A549 (cell line): ENCODE measurements around the gene ZER1. TPM values are rescaled to one million over a fixed set of nuclear protein-coding genes. Genes with fewer than 3 reads are reported as not detected.

Experiments
- ATAC-seq, 2 experiments: fragments of 200-7000 bp in 1 of 2; fragments of >200 bp in 1 of 2; cut with Nextera tagmentation in 1 of 2; cut with Tn5 transposase in 1 of 2; 3 replicates each; pipeline versions ENCODE4 v1.8.0 to v1.9.1; 2018 to 2020; ENCODE audit warnings: mild to moderate bottlenecking in 1 of 2, moderate library complexity in 1 of 2
- CTCF ChIA-PET: fragments of 300-600 bp; sonication (Branson Sonifier 250); formaldehyde crosslinking; extraction: SDS; loops from one replicate; lab custom pipeline; 2021; ENCODE audit warnings: antibody characterized with exemption, inconsistent platforms; lab: Yijun Ruan, JAX
- POLR2A ChIA-PET: fragments of 350-600 bp; formaldehyde crosslinking; extraction: SDS; loops from one replicate; lab custom pipeline; 2021; ENCODE audit warnings: antibody characterized with exemption, inconsistent platforms; lab: Yijun Ruan, JAX
- DNase-seq, 2 experiments: peaks; one replicate each; pipeline versions ENCODE4 v3.0.0 to v3.0.0-alpha.2; 2011 to 2016; ENCODE audit warnings: low read depth in 1 of 2, low spot score in 1 of 2
- FAIRE-seq: peaks from 2 replicates; lab custom pipeline; 2011; peaks lifted over from hg19 to GRCh38; lab: Jason Lieb, UNC
- H3K27ac ChIP-seq, 2 experiments: fragments of >200 bp; sonication (Bioruptor Twin); formaldehyde crosslinking; 3 replicates each; pipeline ENCODE4 v1.5.1; 2016 to 2017
- H3K4me1 ChIP-seq: fragments of >200 bp; sonication (Bioruptor Twin); formaldehyde crosslinking; 3 replicates; pipeline ENCODE4 v1.6.1; 2016
- H3K4me2 ChIP-seq: fragments of >200 bp; sonication (Bioruptor Twin); formaldehyde crosslinking; 3 replicates; pipeline ENCODE4 v1.6.1; 2016
- H3K4me3 ChIP-seq: fragments of >200 bp; sonication (Bioruptor Twin); formaldehyde crosslinking; 3 replicates; pipeline ENCODE4 v1.5.1; 2016
- H3K9me3 ChIP-seq: fragments of >200 bp; sonication (Bioruptor Twin); formaldehyde crosslinking; 3 replicates; pipeline ENCODE4 v1.6.1; 2016
- ATOH8 ChIP-seq: fragments of 250-450 bp; sonication (Bioruptor Pico); IDR thresholded peaks from 2 replicates; pipeline ENCODE4 v1.5.0; 2020; ENCODE audit warnings: low read depth, mild to moderate bottlenecking, moderate library complexity
- CEBPB ChIP-seq, 2 experiments: fragments of >200 bp in 1 of 2; sonication (Bioruptor Twin) in 1 of 2; formaldehyde crosslinking in 1 of 2; IDR thresholded peaks; 2 replicates each; pipeline ENCODE4 v1.6.1; 2012 to 2016
- CHD2 ChIP-seq: fragments of 150-350 bp; IDR thresholded peaks from 2 replicates; pipeline ENCODE4 v1.6.1; 2014; ENCODE audit warnings: low read length; ENCODE audit not compliant: partially characterized antibody
- CTCF ChIP-seq: fragments of >200 bp; sonication (Bioruptor Twin); formaldehyde crosslinking; IDR thresholded peaks from 3 replicates; pipeline ENCODE4 v1.5.1; 2016
- ELK1 ChIP-seq: fragments of 150-350 bp; IDR thresholded peaks from 2 replicates; pipeline ENCODE4 v1.6.1; 2014; ENCODE audit warnings: low read depth, mild to moderate bottlenecking, low read length
- FOSB ChIP-seq: fragments of 250-450 bp; sonication (Bioruptor Pico); IDR thresholded peaks from 2 replicates; pipeline ENCODE4 v1.5.0; 2020; ENCODE audit warnings: mild to moderate bottlenecking, moderate library complexity
- GATA3 ChIP-seq: IDR thresholded peaks from 2 replicates; pipeline ENCODE4 v1.6.1; 2012; ENCODE audit warnings: borderline replicate concordance
- HEYL ChIP-seq: fragments of 250-450 bp; sonication (Bioruptor Pico); IDR thresholded peaks from 2 replicates; pipeline ENCODE4 v1.8.0; 2021; ENCODE audit warnings: mild to moderate bottlenecking, moderate library complexity
- HOXA7 ChIP-seq: fragments of 250-450 bp; sonication (Bioruptor Pico); IDR thresholded peaks from 2 replicates; pipeline ENCODE4 v1.5.0; 2020; ENCODE audit warnings: mild to moderate bottlenecking, moderate library complexity
- HOXB5 ChIP-seq: fragments of 250-450 bp; sonication (Bioruptor Pico); IDR thresholded peaks from 2 replicates; pipeline ENCODE4 v1.5.0; 2020; ENCODE audit warnings: mild to moderate bottlenecking, moderate library complexity
- MAX ChIP-seq: IDR thresholded peaks from 2 replicates; pipeline ENCODE4 v1.6.1; 2012
- MYC ChIP-seq: IDR thresholded peaks from 2 replicates; pipeline ENCODE4 v1.6.1; 2012; ENCODE audit warnings: mild to moderate bottlenecking, inconsistent platforms, low read length, improper control_type of control experiment, borderline replicate concordance
- NFE2L2 ChIP-seq: fragments of 150-350 bp; conservative IDR thresholded peaks from 2 replicates; pipeline ENCODE4 v1.6.1; 2014; ENCODE audit warnings: low read length
- NPAS2 ChIP-seq: fragments of 250-450 bp; sonication (Bioruptor Pico); IDR thresholded peaks from 2 replicates; pipeline ENCODE4 v1.8.0; 2022; ENCODE audit warnings: mild to moderate bottlenecking, moderate library complexity, borderline replicate concordance
- PHF8 ChIP-seq: fragments of 200-600 bp; sonication (generic); IDR thresholded peaks from 2 replicates; pipeline ENCODE4 v1.6.1; 2016; ENCODE audit warnings: low read depth, mild to moderate bottlenecking, antibody characterized with exemption, moderate library complexity, borderline replicate concordance
- POLR2AphosphoS2 ChIP-seq: conservative IDR thresholded peaks from 2 replicates; pipeline ENCODE4 v1.6.1; 2012; ENCODE audit warnings: low read length, improper control_type of control experiment, inconsistent platforms
- RCOR1 ChIP-seq: fragments of 150-350 bp; IDR thresholded peaks from 2 replicates; pipeline ENCODE4 v1.6.1; 2014; ENCODE audit warnings: antibody characterized with exemption, low read length, low read depth
- RFX5 ChIP-seq: fragments of 450-650 bp; IDR thresholded peaks from 2 replicates; pipeline ENCODE4 v1.7.1; 2014; ENCODE audit warnings: antibody characterized with exemption, mild to moderate bottlenecking, moderate library complexity
- RNF2 ChIP-seq: fragments of 200-600 bp; sonication (generic); IDR thresholded peaks from 2 replicates; pipeline ENCODE4 v1.6.1; 2016; ENCODE audit warnings: low read depth, mild to moderate bottlenecking, antibody characterized with exemption, moderate library complexity, borderline replicate concordance
- SMC3 ChIP-seq: fragments of >200 bp; sonication (Bioruptor Twin); formaldehyde crosslinking; IDR thresholded peaks from 3 replicates; pipeline ENCODE4 v1.6.1; 2018; ENCODE audit warnings: inconsistent platforms
- SREBF2 ChIP-seq: fragments of 450-650 bp; IDR thresholded peaks from 2 replicates; pipeline ENCODE4 v1.6.1; 2014; ENCODE audit warnings: mild to moderate bottlenecking, moderate library complexity
- ZFP36 ChIP-seq: fragments of 450-650 bp; IDR thresholded peaks from 2 replicates; pipeline ENCODE4 v1.6.1; 2014; ENCODE audit warnings: borderline replicate concordance; ENCODE audit not compliant: partially characterized antibody
- ZSCAN20 ChIP-seq: fragments of 250-450 bp; sonication (Bioruptor Pico); IDR thresholded peaks from 2 replicates; pipeline ENCODE4 v1.8.0; 2022; ENCODE audit warnings: mild to moderate bottlenecking, moderate library complexity
- WGBS: methylation state at CpG from one replicate; pipeline ENCODE4 v1.1.6; 2017; ENCODE audit errors: missing lambda C conversion rate; 5-methylcytosine and 5-hydroxymethylcytosine counted together
- polyA plus RNA-seq, 4 experiments: library from polyadenylated mRNA; depleted of rRNA in 3 of 4; stranded (reverse); fragments of >200 nt; fragmentation: RNase III in 1 of 4; extraction: RNeasy Plus Mini Kit Qiagen cat#74134 plus additional on column Dnase treatment in 1 of 4; gene quantifications; 2 replicates in 3 of 4; 3 replicates in 1 of 4; pipeline ENCODE4 v1.2.3, GENCODE V29; 2011 to 2017

Gene ZER1
- polyA plus RNA-seq, 2 of the 4 experiments (the other 2 are of a cell fraction): 9.1 to 13.4 TPM

GRCh38 chr9:128718047-128718446, 53.7 kb downstream of the ZER1 start (continued):
- TF ChIP-seq ELK1 (no peak), HOXB5 (no peak)

- Histone ChIP-seq H3K9me3 (no peaks in the 10 kb centered on the region), H3K27ac (no peak overlapping the region), H3K4me2 (no peak overlapping the region), H3K4me1 (no peaks in the 10 kb centered on the region), H3K4me3 (no peak overlapping the region)
- ATAC-seq (peak in 1 of 2 experiments; percentile 9; a peak in 2 of 6 replicates), DNase-seq (no peak), FAIRE-seq (no peak)
- POLR2A ChIA-PET: interaction anchor here (0.6 kb wide), 1 partner anchor 1265 kb away, joined by 5 read pairs; the partner anchor contains the start of gene LRSAM1
- CTCF ChIA-PET: interaction anchor here (1.0 to 2.1 kb wide), 4 partner anchors 10 to 26 kb away, joined by 3 to 9 read pairs (median 4); partner anchors contain the start of gene PKN3
- TF ChIP-seq HOXA7 (CRISPR knock-in tag) (no peak), MYC (no peak), ATOH8 (no peak), SREBF2 (no peak), CHD2 (no peak), RFX5 (no peak), POLR2AphosphoS2 (no peak), NPAS2 (CRISPR knock-in tag) (no peak), RNF2 (no peak), CEBPB (IDR thresholded peaks at IDR 0.05) (no peak), FOSB (CRISPR knock-in tag) (no peak)
- WGBS: 88% methylated on average over 7 of the region's 7 CpGs
Measured at GRCh38 chr9:128716581-128717254, 55.0 kb downstream of the ZER1 start.

GRCh38 chr9:128715436-128715750, 56.3 kb downstream of the ZER1 start:
- WGBS: 94% methylated on average over 6 of the region's 6 CpGs
- FAIRE-seq: no peak
- H3K4me2 ChIP-seq: no peak overlapping the region
- no peak for TF ChIP-seq NFE2L2
- POLR2A ChIA-PET: no interaction called here
- H3K4me3 ChIP-seq: no peak overlapping the region
- ATAC-seq: no peak
- no peaks in the 10 kb centered on the region for H3K9me3 ChIP-seq
- CTCF ChIA-PET: interaction anchor here (0.9 to 7.5 kb wide), 3 partner anchors 10 to 14 kb away, joined by 3 to 44 read pairs (median 6); partner anchors contain the start of gene PKN3
- H3K27ac ChIP-seq: no peak overlapping the region
- no peaks in the 10 kb centered on the region for H3K4me1 ChIP-seq
- no peak for DNase-seq

- 84% methylated on average over 19 of the region's 24 CpGs for WGBS
- Histone ChIP-seq H3K27ac (no peak overlapping the region), H3K9me3 (no peaks in the 10 kb centered on the region), H3K4me3 (no peak overlapping the region), H3K4me1 (no peaks in the 10 kb centered on the region), H3K4me2 (no peak overlapping the region)
- no peak for FAIRE-seq
- ATAC-seq: peak; percentile 11 to 32; a peak in 4 of 6 replicates
- DNase-seq: no peak
- ChIA-PET POLR2A (no interaction called here), CTCF (interaction anchor here (0.7 to 7.5 kb wide), 6 partner anchors 10 to 88 kb away, joined by 3 to 44 read pairs (median 4); partner anchors contain the start of genes PKN3 and ZDHHC12)
- no peak for TF ChIP-seq NFE2L2
- no peak for TF ChIP-seq ELK1
- TF ChIP-seq NPAS2 (CRISPR knock-in tag): no peak
- no peak for TF ChIP-seq MAX
- TF ChIP-seq GATA3: no peak
- no peak for TF ChIP-seq ZFP36
- no peak for TF ChIP-seq ZSCAN20 (CRISPR knock-in tag)
- no peak for TF ChIP-seq HEYL (CRISPR knock-in tag)
- no peak for TF ChIP-seq RCOR1
- no peak for TF ChIP-seq MYC
- no peak for TF ChIP-seq SMC3
- TF ChIP-seq PHF8: no peak
- no peak for TF ChIP-seq SREBF2
- no peak for TF ChIP-seq CTCF
- TF ChIP-seq POLR2AphosphoS2: no peak
Measured at GRCh38 chr9:128714586-128715435, 56.9 kb downstream of the ZER1 start.
